Measurements from ENCODE around the gene PLEKHA4.
"Not testable (repeated sequence)": the region's sequence is repeated elsewhere in the genome, so short reads cannot be mapped to it uniquely, and the experiment has no call there.

The PLEKHA4 gene

GRCh38 chr19:48872182-48872883 lies 3.9 kb upstream of the PLEKHA4 start, which contains the start of gene PPP1R15A:
TSS of gene PPP1R15A (plus strand) at chr19:48872421. CDS start at chr19:48873234, 813 bp downstream.
- Histone ChIP-seq H3K9me3 (ENCODE audit: control insufficient read depth, low read length) (no peaks in the 10 kb centered on the region), H3K4me3 (ENCODE audit: low read length) (peak within 1 kb of the TSS; percentile 100), H3K9ac (ENCODE audit: low read length) (peak within 1 kb of the TSS; percentile 100), H3K4me1 (ENCODE audit: control insufficient read depth, insufficient read depth, low read length) (peaks cover 37% of the 10 kb centered on the region), H3K36me3 (ENCODE audit: control insufficient read depth, insufficient read depth, low read length, severe bottlenecking) (peaks cover 39% of the 10 kb centered on the region), H3K27me3 (replicated peaks; ENCODE audit: control insufficient read depth, insufficient read depth, low read length) (no peaks in the 10 kb centered on the region)
- peak; percentile 98 for DNase-seq (ENCODE audit: low read depth)

- peak overlapping the region; percentile 100 for H3K4me3 ChIP-seq (ENCODE audit: low read length)
- peaks cover 42% of the 10 kb centered on the region for H3K4me1 ChIP-seq (ENCODE audit: control insufficient read depth, insufficient read depth, low read length)
- not testable (repeated sequence) for H3K27me3 ChIP-seq (replicated peaks; ENCODE audit: control insufficient read depth, insufficient read depth, low read length); DNase-seq (ENCODE audit: low read depth); H3K9me3 ChIP-seq (ENCODE audit: control insufficient read depth, low read length)
- peaks cover 33% of the 10 kb centered on the region for H3K36me3 ChIP-seq (ENCODE audit: control insufficient read depth, insufficient read depth, low read length, severe bottlenecking)
- H3K9ac ChIP-seq (ENCODE audit: low read length): peak overlapping the region; percentile 100
Measured at GRCh38 chr19:48871471-48872181, 3.2 kb upstream of the PLEKHA4 start.

- Histone ChIP-seq H3K9me3 (ENCODE audit: control insufficient read depth, low read length) (no peaks in the 10 kb centered on the region), H3K4me1 (ENCODE audit: control insufficient read depth, insufficient read depth, low read length) (peaks cover 34% of the 10 kb centered on the region), H3K9ac (ENCODE audit: low read length) (no peak overlapping the region), H3K36me3 (ENCODE audit: control insufficient read depth, insufficient read depth, low read length, severe bottlenecking) (peaks cover 20% of the 10 kb centered on the region), H3K27me3 (replicated peaks; ENCODE audit: control insufficient read depth, insufficient read depth, low read length) (no peaks in the 10 kb centered on the region), H3K4me3 (ENCODE audit: low read length) (no peak overlapping the region)
- DNase-seq (ENCODE audit: low read depth): no peak
Measured at GRCh38 chr19:48870048-48870447, 1.6 kb upstream of the PLEKHA4 start.

- peak overlapping the region; percentile 89 for H3K9ac ChIP-seq (ENCODE audit: low read length)
- peaks cover 25% of the 10 kb centered on the region for H3K4me1 ChIP-seq (ENCODE audit: control insufficient read depth, insufficient read depth, low read length)
- DNase-seq (ENCODE audit: low read depth): no peak
- H3K27me3 ChIP-seq (replicated peaks; ENCODE audit: control insufficient read depth, insufficient read depth, low read length): no peaks in the 10 kb centered on the region
- peak overlapping the region; percentile 84 for H3K4me3 ChIP-seq (ENCODE audit: low read length)
- H3K36me3 ChIP-seq (ENCODE audit: control insufficient read depth, insufficient read depth, low read length, severe bottlenecking): peaks cover 13% of the 10 kb centered on the region
- H3K9me3 ChIP-seq (ENCODE audit: control insufficient read depth, low read length): no peaks in the 10 kb centered on the region
Measured at GRCh38 chr19:48867746-48868113, 687 bp downstream of the PLEKHA4 start.

GRCh38 chr19:48867123-48867745 lies 1.2 kb downstream of the PLEKHA4 start:
- H3K27me3 ChIP-seq (replicated peaks; ENCODE audit: control insufficient read depth, insufficient read depth, low read length): no peaks in the 10 kb centered on the region
- DNase-seq (ENCODE audit: low read depth): peak; percentile 46
- peak overlapping the region; percentile 84 for H3K4me3 ChIP-seq (ENCODE audit: low read length)
- H3K4me1 ChIP-seq (ENCODE audit: control insufficient read depth, insufficient read depth, low read length): peaks cover 25% of the 10 kb centered on the region
- H3K36me3 ChIP-seq (ENCODE audit: control insufficient read depth, insufficient read depth, low read length, severe bottlenecking): peaks cover 13% of the 10 kb centered on the region
- H3K9ac ChIP-seq (ENCODE audit: low read length): peak overlapping the region; percentile 89
- no peaks in the 10 kb centered on the region for H3K9me3 ChIP-seq (ENCODE audit: control insufficient read depth, low read length)

- Histone ChIP-seq H3K9ac (ENCODE audit: low read length) (peak overlapping the region; percentile 89), H3K4me1 (ENCODE audit: control insufficient read depth, insufficient read depth, low read length) (peaks cover 25% of the 10 kb centered on the region), H3K36me3 (ENCODE audit: control insufficient read depth, insufficient read depth, low read length, severe bottlenecking) (peaks cover 13% of the 10 kb centered on the region), H3K4me3 (ENCODE audit: low read length) (peak overlapping the region; percentile 84), H3K27me3 (replicated peaks; ENCODE audit: control insufficient read depth, insufficient read depth, low read length) (no peaks in the 10 kb centered on the region), H3K9me3 (ENCODE audit: control insufficient read depth, low read length) (no peaks in the 10 kb centered on the region)
- no peak for DNase-seq (ENCODE audit: low read depth)
Measured at GRCh38 chr19:48866692-48867091, 1.7 kb downstream of the PLEKHA4 start.

GRCh38 chr19:48862827-48863226 lies 5.6 kb downstream of the PLEKHA4 start:
- Histone ChIP-seq H3K9me3 (ENCODE audit: control insufficient read depth, low read length) (no peaks in the 10 kb centered on the region), H3K36me3 (ENCODE audit: control insufficient read depth, insufficient read depth, low read length, severe bottlenecking) (peaks cover 37% of the 10 kb centered on the region), H3K4me1 (ENCODE audit: control insufficient read depth, insufficient read depth, low read length) (peaks cover 15% of the 10 kb centered on the region), H3K9ac (ENCODE audit: low read length) (no peak overlapping the region), H3K27me3 (replicated peaks; ENCODE audit: control insufficient read depth, insufficient read depth, low read length) (no peaks in the 10 kb centered on the region), H3K4me3 (ENCODE audit: low read length) (no peak overlapping the region)
- no peak for DNase-seq (ENCODE audit: low read depth)

- H3K36me3 ChIP-seq (ENCODE audit: control insufficient read depth, insufficient read depth, low read length, severe bottlenecking): peaks cover 37% of the 10 kb centered on the region
- no peaks in the 10 kb centered on the region for H3K9me3 ChIP-seq (ENCODE audit: control insufficient read depth, low read length)
- no peak overlapping the region for H3K4me3 ChIP-seq (ENCODE audit: low read length)
- no peaks in the 10 kb centered on the region for H3K27me3 ChIP-seq (replicated peaks; ENCODE audit: control insufficient read depth, insufficient read depth, low read length)
- H3K9ac ChIP-seq (ENCODE audit: low read length): no peak overlapping the region
- peaks cover under 1% of the 10 kb centered on the region for H3K4me1 ChIP-seq (ENCODE audit: control insufficient read depth, insufficient read depth, low read length)
- DNase-seq (ENCODE audit: low read depth): no peak
Measured at GRCh38 chr19:48861313-48861712, 7.1 kb downstream of the PLEKHA4 start.

- Histone ChIP-seq H3K36me3 (ENCODE audit: control insufficient read depth, insufficient read depth, low read length, severe bottlenecking) (peaks cover 35% of the 10 kb centered on the region), H3K4me1 (ENCODE audit: control insufficient read depth, insufficient read depth, low read length) (no peaks in the 10 kb centered on the region), H3K9ac (ENCODE audit: low read length) (no peak overlapping the region), H3K27me3 (replicated peaks; ENCODE audit: control insufficient read depth, insufficient read depth, low read length) (no peaks in the 10 kb centered on the region), H3K9me3 (ENCODE audit: control insufficient read depth, low read length) (no peaks in the 10 kb centered on the region), H3K4me3 (ENCODE audit: low read length) (no peak overlapping the region)
- no peak for DNase-seq (ENCODE audit: low read depth)
Measured at GRCh38 chr19:48859711-48860572, 8.5 kb downstream of the PLEKHA4 start.

- no peak overlapping the region for H3K9ac ChIP-seq (ENCODE audit: low read length)
- H3K4me3 ChIP-seq (ENCODE audit: low read length): no peak overlapping the region
- H3K9me3 ChIP-seq (ENCODE audit: control insufficient read depth, low read length): no peaks in the 10 kb centered on the region
- peaks cover 29% of the 10 kb centered on the region for H3K36me3 ChIP-seq (ENCODE audit: control insufficient read depth, insufficient read depth, low read length, severe bottlenecking)
- no peaks in the 10 kb centered on the region for H3K27me3 ChIP-seq (replicated peaks; ENCODE audit: control insufficient read depth, insufficient read depth, low read length)
- DNase-seq (ENCODE audit: low read depth): no peak
- H3K4me1 ChIP-seq (ENCODE audit: control insufficient read depth, insufficient read depth, low read length): no peaks in the 10 kb centered on the region
Measured at GRCh38 chr19:48858984-48859710, 9.3 kb downstream of the PLEKHA4 start.

Measured in adipocyte (in vitro differentiated cells).